SH-SY5Y (cell line): ENCODE measurements around the gene MAP3K6.

ENCODE experiments used
- GATA2 ChIP-seq: IDR thresholded peaks from 2 replicates; pipeline ENCODE4 v1.6.1; 2011; ENCODE audit warnings: mild to moderate bottlenecking, low read depth, low read length
- GATA3 ChIP-seq: IDR thresholded peaks from 2 replicates; pipeline ENCODE4 v1.6.1; 2011; ENCODE audit warnings: low read depth, mild to moderate bottlenecking, low read length, moderate library complexity

DNA sequence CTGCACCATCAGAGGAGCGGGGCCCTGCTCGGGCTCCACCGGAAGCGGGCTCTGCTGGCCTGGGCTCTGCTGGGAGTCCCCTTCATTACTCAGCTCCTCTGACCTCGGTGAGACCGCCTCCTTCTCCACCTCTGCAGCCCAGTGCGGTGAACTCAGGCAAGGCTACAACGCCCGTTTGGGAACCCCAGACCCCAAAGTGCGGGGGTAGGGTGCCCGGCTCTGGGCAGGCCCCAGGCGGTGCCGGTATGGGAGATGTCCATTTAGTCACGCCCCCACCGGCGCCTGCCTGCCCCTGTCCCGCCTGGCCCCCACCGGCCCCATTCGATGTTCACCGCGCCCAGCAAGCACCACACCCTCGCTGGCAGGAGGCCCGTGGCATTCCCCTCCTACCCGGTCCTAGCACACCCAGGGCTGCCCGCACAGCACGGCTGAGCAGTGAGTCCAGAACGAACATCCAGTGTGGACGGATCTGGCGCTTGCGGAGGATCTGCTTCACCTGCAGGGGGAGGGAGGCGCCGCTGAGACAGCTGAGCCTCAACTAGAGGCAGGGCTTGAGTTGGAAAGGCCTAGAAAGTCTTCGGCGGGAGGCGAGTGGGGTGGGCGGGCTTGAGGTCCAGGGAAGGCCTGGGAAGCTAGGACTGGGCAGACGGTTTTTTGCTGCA lies 10.0 kb downstream of the MAP3K6 start:
- no peak for TF ChIP-seq GATA2
- TF ChIP-seq GATA3 = no peak
